Measurements from ENCODE around the gene PCDHA1. TPM values are rescaled to one million over a fixed set of nuclear protein-coding genes. Genes with fewer than 3 reads are reported as not detected.

The PCDHA1 gene
- total and polyA plus RNA-seq, 8 donors, result 0.06 to 0.14 (median 0.11) TPM; not detected in 4

DNA sequence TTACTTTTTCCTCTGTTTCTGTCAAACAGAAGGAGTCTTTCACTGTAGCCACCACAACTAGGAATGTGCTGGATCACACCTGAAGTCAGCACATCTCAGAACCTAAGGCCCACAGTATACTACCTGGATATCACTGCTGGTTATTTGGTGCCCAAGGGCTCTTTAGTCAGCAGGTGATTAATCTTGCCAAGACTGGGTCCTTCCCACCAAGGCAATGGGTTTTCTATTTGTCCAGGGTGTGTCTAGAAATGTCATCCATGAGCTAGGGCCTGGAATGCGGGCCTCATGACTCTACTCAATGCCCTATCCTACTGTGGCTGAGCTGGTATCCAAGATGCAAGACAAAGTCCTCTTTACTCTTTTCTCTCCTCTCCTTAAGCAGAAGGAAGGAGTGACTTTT is 130.4 kb downstream of the PCDHA1 start:
- H3K4me1 ChIP-seq, result no peaks in the 10 kb centered on the region
- ATAC-seq (no peak), DNase-seq (no peak)
- no peak overlapping the region for H3K4me3 ChIP-seq
- no peak overlapping the region for H3K27ac ChIP-seq
- intact Hi-C loops (cut with DNase I), result no loop called here
- H3K9me3 ChIP-seq, result peaks cover 0 to 24% of the 10 kb centered on the region in 2 donors
- TF ChIP-seq, protein P1, sequence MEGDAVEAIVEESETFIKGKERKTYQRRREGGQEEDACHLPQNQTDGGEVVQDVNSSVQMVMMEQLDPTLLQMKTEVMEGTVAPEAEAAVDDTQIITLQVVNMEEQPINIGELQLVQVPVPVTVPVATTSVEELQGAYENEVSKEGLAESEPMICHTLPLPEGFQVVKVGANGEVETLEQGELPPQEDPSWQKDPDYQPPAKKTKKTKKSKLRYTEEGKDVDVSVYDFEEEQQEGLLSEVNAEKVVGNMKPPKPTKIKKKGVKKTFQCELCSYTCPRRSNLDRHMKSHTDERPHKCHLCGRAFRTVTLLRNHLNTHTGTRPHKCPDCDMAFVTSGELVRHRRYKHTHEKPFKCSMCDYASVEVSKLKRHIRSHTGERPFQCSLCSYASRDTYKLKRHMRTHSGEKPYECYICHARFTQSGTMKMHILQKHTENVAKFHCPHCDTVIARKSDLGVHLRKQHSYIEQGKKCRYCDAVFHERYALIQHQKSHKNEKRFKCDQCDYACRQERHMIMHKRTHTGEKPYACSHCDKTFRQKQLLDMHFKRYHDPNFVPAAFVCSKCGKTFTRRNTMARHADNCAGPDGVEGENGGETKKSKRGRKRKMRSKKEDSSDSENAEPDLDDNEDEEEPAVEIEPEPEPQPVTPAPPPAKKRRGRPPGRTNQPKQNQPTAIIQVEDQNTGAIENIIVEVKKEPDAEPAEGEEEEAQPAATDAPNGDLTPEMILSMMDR (IDR thresholded peaks at IDR 0.05), result no peak
- H3K36me3 ChIP-seq, result no peaks in the 10 kb centered on the region
- H3K27me3 ChIP-seq, result no peaks in the 10 kb centered on the region

DNA sequence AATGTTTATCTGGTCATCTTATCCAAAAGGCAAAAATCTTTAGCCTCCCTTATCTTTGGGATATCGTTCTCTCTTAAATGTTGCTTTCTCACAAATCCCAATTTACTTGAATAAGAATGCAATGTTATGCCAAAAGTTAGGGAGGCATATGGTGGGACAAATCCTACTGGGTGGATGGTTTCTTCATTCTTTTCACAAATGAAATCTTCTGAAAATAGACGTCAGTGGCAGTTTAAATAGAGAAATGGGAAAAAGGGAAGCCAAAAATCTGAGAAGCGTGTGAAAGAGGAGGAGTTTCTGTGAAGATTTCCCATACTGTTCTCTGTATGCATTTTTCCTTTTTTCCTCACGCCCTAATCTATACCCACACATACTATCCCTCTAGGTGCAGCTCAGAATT is 137.7 kb downstream of the PCDHA1 start:
- Histone ChIP-seq H3K27ac (no peak overlapping the region), H3K36me3 (no peaks in the 10 kb centered on the region), H3K4me1 (peaks cover 0 to 5% of the 10 kb centered on the region in 2 donors), H3K4me3 (no peak overlapping the region), H3K9me3 (peaks cover 0 to 1% of the 10 kb centered on the region in 2 donors), H3K27me3 (peaks cover 4 to 62% of the 10 kb centered on the region in 2 donors)
- intact Hi-C loops (cut with DNase I), result no loop called here
- DNase-seq (no peak), ATAC-seq (no peak)
- TF ChIP-seq, protein P1 (IDR thresholded peaks at IDR 0.05), result no peak

DNA sequence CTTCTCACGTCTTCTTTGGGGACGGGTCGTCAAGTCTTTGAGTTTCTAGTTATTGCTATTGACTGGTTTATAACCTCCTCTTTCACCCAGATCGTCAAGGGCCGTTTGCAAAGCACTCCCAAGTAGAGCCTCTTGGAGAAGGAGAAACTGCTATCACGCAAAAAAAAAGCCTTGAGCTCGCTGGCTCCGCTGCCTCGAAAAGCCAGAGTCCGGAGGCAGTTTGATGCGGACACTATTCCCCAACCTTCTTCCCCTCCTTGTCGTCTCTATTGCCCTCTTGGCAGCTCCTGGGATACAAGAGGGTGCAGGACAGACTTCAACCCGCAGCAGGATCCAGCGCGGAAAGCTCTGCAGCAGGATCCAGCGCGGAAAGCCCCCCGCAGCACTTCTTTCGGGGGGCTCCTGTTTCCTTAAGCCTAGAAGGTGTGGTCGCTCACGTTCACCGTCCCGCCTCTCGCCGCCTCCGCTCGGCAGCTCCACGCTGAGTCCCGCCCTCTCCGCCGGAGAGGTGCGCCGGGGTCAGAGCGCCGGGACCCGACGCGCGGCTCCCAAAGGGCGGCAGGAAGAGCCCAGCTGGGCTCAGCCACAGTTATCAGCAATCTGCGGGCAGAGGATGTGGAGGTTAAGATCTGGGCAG is 140.0 kb downstream of the PCDHA1 start, which contains the start of gene PCDHAC1:
Gene PCDHAC1 (plus strand): TSS at position 494 of the 637 bp plus-strand sequence. CDS start 594 bp downstream, outside the sequence.
- Histone ChIP-seq H3K9me3 (peaks cover 0 to 1% of the 10 kb centered on the region in 2 donors), H3K36me3 (no peaks in the 10 kb centered on the region), H3K27me3 (peaks cover 4 to 78% of the 10 kb centered on the region in 2 donors), H3K4me3 (peak within 1 kb of the TSS; percentile 37 to 46), H3K4me1 (peaks cover 0 to 5% of the 10 kb centered on the region in 2 donors), H3K27ac (no peak within 1 kb of the TSS)
- DNase-seq, result peak in 2 of 4 donors; percentile 1 to 85
- ATAC-seq, result peak; percentile 85
- intact Hi-C loops (cut with DNase I), result no loop called here
- TF ChIP-seq, protein P1 (IDR thresholded peaks at IDR 0.05), result no peak

DNA sequence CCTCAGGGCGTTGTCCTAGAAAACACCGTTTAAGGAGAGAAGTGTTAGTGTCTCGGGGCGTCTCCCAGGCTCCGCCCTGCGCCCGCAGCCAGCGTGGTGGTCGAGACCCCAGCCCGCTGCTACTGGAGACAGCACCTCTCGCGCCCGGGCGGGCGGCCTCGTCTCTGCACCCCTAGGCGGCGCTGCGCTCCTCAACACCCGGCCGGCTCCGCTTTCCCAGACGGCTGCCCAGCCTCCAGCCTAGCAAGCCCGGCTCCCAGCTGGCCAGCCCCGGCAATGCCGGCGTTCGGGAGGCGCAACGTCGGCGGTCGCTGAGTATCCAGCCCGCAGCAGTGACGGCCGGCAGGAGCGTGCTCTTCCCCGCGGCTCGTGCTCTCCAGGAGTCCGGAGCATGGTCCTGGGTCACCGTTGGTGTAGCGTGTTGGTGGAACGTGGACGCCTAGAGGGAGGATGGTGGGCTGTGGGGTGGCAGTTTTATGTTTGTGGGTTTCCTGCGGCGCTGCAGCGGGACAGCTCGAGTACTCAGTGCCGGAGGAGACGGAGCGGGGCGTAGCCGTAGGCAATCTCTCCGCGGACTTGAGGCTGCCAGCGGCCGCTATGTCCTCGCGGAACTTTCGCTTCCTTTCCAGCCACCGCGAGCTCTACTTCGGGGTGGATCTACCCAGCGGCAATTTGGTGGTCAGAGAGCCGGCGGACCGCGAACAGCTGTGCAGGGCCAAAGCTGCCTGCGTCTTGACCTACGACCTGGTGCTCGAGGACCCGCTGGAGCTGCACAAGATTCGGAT is 140.7 kb downstream of the PCDHA1 start:
- peak; percentile 62 to 93 (median 83) for DNase-seq
- peak overlapping the region; percentile 37 to 46 for H3K4me3 ChIP-seq
- peaks cover 0 to 5% of the 10 kb centered on the region in 2 donors for H3K4me1 ChIP-seq
- TF ChIP-seq, protein P1 (IDR thresholded peaks at IDR 0.05), result peak; percentile 61 to 75
- peaks cover 0 to 1% of the 10 kb centered on the region in 2 donors for H3K9me3 ChIP-seq
- peak; percentile 99 for ATAC-seq
- intact Hi-C loops (cut with DNase I), result no loop called here
- peaks cover 4 to 78% of the 10 kb centered on the region in 2 donors for H3K27me3 ChIP-seq
- no peaks in the 10 kb centered on the region for H3K36me3 ChIP-seq
- H3K27ac ChIP-seq, result no peak overlapping the region

DNA sequence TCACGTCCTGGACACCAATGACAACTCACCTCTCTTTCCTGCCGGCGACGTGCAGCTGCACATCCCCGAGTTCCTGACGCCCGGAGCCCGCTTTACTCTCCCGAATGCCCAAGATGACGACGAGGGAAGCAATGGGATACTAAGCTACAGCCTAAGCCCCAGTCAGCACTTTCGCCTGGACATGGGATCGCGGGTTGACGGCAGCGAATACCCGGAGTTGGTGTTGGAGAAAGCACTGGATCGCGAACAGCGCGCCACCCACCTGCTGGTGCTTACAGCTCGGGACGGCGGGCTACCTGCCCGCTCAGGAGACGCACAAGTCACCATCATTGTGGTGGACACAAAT is 141.3 kb downstream of the PCDHA1 start:
- no peak overlapping the region for H3K27ac ChIP-seq
- ATAC-seq (peak; percentile 28), DNase-seq (peak in 1 of 4 donors; percentile 74)
- no peaks in the 10 kb centered on the region for H3K36me3 ChIP-seq
- H3K9me3 ChIP-seq, result peaks cover 0 to 1% of the 10 kb centered on the region in 2 donors
- H3K4me1 ChIP-seq, result peaks cover 0 to 5% of the 10 kb centered on the region in 2 donors
- intact Hi-C loops (cut with DNase I), result no loop called here
- peak overlapping the region; percentile 37 to 46 for H3K4me3 ChIP-seq
- H3K27me3 ChIP-seq, result peaks cover 4 to 78% of the 10 kb centered on the region in 2 donors
- TF ChIP-seq, protein P1 (IDR thresholded peaks at IDR 0.05), result no peak

All from left lung (tissue), 10 donors.